D721Med (cell line): ENCODE data around the gene CBFB.

ENCODE experiments used
- DNase-seq: peaks from one replicate; pipeline ENCODE4 v3.0.0; 2011; ENCODE audit warnings: low spot score; ENCODE audit not compliant: insufficient read length
- FAIRE-seq: peaks from 2 replicates; lab custom pipeline; 2011; peaks lifted over from hg19 to GRCh38; lab: Jason Lieb, UNC
- TF ChIP-seq, protein P1 (sequence below): IDR thresholded peaks from 2 replicates; pipeline ENCODE4 v1.5.1; 2012; ENCODE audit warnings: mild to moderate bottlenecking, control low read depth; ENCODE audit not compliant: insufficient read depth; ENCODE audit errors: missing control alignments

Gene CBFB

DNA sequence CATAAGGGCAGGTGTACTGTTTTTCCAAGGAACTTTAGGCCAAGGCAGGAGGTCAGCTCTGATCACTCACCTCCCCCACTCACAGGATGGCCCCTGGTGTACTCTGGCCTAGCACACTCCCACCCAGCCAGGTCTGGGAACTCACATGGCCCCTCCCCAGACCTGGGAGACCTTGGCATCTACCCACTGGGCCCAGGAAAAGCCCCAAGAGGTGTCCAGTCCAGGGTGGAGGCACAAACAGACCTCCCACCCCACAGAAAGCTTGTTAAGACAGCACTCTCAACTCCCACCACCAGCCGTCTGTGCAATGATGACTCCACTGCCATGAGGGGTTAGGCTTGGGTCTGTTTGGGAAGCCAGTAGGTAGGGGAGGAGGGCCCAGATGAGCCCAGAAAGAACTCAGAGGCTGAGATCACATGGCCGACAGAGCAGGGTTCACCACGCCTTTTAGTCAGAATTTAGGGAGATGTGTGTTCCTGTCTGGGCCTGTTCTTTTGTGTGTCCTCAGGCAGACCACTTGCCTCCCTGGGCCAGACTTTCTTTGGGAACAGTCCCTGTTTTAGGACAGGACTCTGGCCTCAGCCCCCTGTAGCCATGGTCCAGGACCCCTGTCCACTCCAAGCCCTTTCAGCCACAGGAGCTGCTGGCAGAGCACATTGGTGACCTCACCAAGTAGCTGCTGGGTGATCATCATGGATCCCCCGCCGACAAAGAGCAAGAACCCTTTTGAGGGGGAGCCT is 12.1 kb upstream of the CBFB start:
- TF ChIP-seq, protein P1, sequence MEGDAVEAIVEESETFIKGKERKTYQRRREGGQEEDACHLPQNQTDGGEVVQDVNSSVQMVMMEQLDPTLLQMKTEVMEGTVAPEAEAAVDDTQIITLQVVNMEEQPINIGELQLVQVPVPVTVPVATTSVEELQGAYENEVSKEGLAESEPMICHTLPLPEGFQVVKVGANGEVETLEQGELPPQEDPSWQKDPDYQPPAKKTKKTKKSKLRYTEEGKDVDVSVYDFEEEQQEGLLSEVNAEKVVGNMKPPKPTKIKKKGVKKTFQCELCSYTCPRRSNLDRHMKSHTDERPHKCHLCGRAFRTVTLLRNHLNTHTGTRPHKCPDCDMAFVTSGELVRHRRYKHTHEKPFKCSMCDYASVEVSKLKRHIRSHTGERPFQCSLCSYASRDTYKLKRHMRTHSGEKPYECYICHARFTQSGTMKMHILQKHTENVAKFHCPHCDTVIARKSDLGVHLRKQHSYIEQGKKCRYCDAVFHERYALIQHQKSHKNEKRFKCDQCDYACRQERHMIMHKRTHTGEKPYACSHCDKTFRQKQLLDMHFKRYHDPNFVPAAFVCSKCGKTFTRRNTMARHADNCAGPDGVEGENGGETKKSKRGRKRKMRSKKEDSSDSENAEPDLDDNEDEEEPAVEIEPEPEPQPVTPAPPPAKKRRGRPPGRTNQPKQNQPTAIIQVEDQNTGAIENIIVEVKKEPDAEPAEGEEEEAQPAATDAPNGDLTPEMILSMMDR, result no peak
- DNase-seq, result no peak
- FAIRE-seq, result no peak

DNA sequence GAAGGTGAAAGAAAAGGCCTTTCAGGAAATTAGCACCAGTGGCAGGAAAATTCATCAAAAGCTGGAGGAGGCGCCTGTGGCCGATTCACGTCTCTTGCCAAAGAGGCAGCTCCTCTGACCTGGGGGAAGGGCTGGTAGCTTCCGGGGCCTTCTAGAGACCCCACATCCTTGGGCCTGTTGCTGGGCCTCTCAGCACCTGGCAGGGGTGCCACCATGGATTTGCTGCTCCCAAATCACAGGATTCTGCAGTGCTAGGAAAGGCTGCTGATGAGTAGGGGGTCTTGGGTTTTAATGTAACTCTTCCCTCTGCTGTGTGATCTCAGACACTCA is 11.6 kb upstream of the CBFB start:
- FAIRE-seq (no peak), DNase-seq (no peak)
- TF ChIP-seq, protein P1, result no peak

DNA sequence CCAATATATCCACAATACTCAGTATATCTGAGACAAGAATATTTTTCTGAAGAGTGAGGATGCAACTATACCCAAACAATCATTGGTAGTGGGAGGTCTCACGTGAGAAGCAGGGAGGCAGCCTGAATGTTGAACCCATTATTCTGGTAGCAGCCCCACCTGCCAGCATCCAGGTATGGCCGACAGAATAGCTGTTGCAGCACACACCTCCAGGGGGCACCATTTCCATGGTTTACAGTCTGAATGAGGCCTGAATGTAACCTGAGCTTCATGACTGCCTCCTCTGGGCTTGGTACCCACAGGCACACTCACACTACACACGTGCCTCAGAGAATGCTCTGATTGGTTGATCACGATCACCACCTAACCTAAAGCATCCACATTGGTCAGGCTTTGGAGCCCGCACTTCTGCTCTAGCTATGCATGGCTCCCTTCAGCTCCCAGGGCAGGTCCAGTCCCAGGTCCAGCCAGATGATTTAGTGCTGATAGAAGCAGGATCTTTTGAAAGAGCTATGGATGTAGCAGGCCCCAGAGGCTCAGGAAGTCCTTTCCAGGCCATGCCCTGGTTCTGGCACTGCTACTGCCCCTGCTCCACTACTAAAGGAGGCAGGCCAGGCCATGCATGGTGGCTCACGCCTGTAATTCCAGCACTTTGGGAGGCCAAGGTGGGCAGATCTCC is 11.0 kb upstream of the CBFB start:
- peak; percentile 41 for DNase-seq
- no peak for FAIRE-seq
- TF ChIP-seq, protein P1, result peak; percentile 83

- no peak for DNase-seq
- no peak for FAIRE-seq
- TF ChIP-seq, protein P1, result no peak
These were observed 9.8 kb upstream of the CBFB start for GRCh38 chr16:67019171-67019570.

DNA sequence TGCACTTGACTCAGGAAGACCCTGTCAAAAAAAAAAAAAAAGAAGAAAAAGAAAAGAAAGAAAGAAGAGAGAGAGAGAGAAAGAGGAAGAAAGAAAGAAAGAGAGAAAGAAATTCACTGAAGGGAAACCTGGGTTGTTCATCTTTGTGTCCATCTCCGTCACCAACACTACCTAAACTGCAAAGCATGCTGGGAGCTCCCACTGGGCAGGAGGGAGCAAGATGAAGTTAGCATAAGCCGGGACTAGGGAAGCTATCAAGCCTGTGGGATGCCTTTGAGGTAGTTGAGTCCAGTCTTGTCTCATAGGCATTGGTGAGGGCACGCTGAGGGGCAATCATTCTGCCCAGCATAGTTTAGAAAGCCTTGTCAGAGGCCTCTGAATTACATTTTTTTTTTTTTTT is 7.6 kb upstream of the CBFB start:
- FAIRE-seq, result no peak
- no peak for DNase-seq
- TF ChIP-seq, protein P1, result no peak

DNA sequence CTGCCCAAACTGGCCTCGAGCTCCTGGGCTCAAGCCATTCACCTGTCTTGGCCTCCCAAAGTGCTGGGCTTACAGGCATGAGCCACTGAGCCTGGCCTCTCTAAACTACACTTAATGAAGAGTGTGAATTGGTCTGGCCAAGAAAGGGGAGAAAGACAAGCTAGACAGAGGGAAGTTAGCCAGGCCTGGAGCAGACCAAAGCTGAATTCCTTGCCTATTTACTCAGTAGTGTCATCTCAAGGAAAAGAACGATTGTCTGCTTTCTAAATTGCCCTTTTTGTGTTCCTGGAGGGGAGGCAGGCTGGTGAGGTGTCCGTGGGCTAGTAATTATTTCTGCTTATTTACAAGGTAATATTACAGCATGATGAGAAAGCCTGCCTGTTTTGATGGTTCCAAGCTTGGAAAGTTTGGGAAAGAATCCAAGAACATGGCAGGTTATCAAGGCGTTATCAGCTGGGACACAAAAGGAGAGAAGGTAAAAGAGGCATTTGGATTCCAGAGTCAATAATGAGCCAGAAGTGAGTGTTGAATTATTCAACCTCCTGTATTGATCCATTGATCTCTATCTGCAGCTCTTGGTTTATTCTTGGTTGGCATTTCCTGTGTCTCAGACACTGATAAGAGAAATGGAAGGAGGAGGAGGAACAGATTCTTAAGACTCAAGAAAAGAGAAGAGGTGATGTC is 6.3 kb upstream of the CBFB start:
- no peak for FAIRE-seq
- no peak for DNase-seq

More for the DNA sequence above, 6.3 kb upstream of the CBFB start:
- TF ChIP-seq, protein P1, result no peak
